Transverse colon (tissue), 4 donors: Measurements from ENCODE around the gene NSD2. TPM values are rescaled to one million over a fixed set of nuclear protein-coding genes. Genes with fewer than 3 reads are reported as not detected.

Experiments used
- DNase-seq: peaks from one replicate; pipeline ENCODE4 v3.0.0-alpha.2; 2019
- H3K27ac ChIP-seq, 4 donors: fragments of 200-600 bp; sonication (generic); 2 replicates each; pipeline ENCODE4 v1.5.1; 2016 to 2018; ENCODE audit warnings: inconsistent platforms in 4 of 4
- H3K27me3 ChIP-seq: fragments of 200-600 bp; sonication (generic); 2 replicates; pipeline ENCODE4 v1.5.1; 2017; ENCODE audit warnings: inconsistent platforms
- H3K36me3 ChIP-seq, 4 donors: fragments of 200-600 bp; sonication (generic); 2 replicates each; pipeline ENCODE4 v1.5.1; 2017 to 2019; ENCODE audit warnings: inconsistent platforms in 4 of 4
- H3K4me1 ChIP-seq, 4 donors: fragments of 200-600 bp; sonication (generic); 2 replicates each; pipeline ENCODE4 v1.5.1; 2017 to 2020; ENCODE audit warnings: inconsistent platforms in 4 of 4
- H3K4me3 ChIP-seq, 4 donors: fragments of 200-600 bp; sonication (generic); 1 replicate in 1 of 4; 2 replicates in 3 of 4; pipeline versions ENCODE4 v1.5.1 to v1.6.1; 2017 to 2019; ENCODE audit warnings: inconsistent platforms in 4 of 4
- H3K9me3 ChIP-seq, 2 donors: fragments of 200-600 bp; sonication (generic); 2 replicates each; pipeline ENCODE4 v1.5.1; 2017 to 2019; ENCODE audit warnings: inconsistent platforms in 2 of 2
- EP300 ChIP-seq: sonication (generic); formaldehyde crosslinking; IDR thresholded peaks from one replicate; pipeline ENCODE4 v1.6.1; 2017; ENCODE audit warnings: antibody characterized with exemption, low read depth
- POLR2A ChIP-seq: fragments of 450-650 bp; IDR thresholded peaks from one replicate; pipeline ENCODE4 v1.6.1; 2016; ENCODE audit warnings: antibody characterized with exemption, mild to moderate bottlenecking, moderate library complexity
- POLR2AphosphoS5 ChIP-seq, 3 donors: sonication (generic); formaldehyde crosslinking; IDR thresholded peaks; one replicate each; pipeline ENCODE4 v1.6.1; 2016; ENCODE audit warnings: antibody characterized with exemption in 3 of 3
- WGBS, 2 donors: methylation state at CpG; one replicate each; pipeline ENCODE4 v1.1.5; 2018; ENCODE audit warnings: low coverage in 1 of 2; 5-methylcytosine and 5-hydroxymethylcytosine counted together
- in situ Hi-C, 4 donors: fragments of 200-750 bp; cut with MboI; loops; one replicate each; pipeline versions ENCODE4 v1.15.0 to v1.15.1; 2017; ENCODE audit warnings: low sequenced_read_pairs in 3 of 4, low pct_ligation_motif_present in 1 of 4, low pct_unique_long_range_greater_than_20kb in 1 of 4
- intact Hi-C: fragments of 100-400 bp; cut with DNase I; formaldehyde crosslinking; loops from one replicate; pipeline ENCODE4 v1.15.1; 2023; ENCODE audit warnings: low total_unique reads
- total RNA-seq, 4 donors: library from RNA; depleted of rRNA; stranded (reverse); fragments of >200 nt; gene quantifications; one replicate each; pipeline ENCODE4 v1.1.0, GENCODE V29; 2016
- TF ChIP-seq, protein P1 (sequence below), 5 experiments: fragments of 200-600 bp in 3 of 5; fragments of 450-650 bp in 2 of 5; sonication (generic) in 3 of 5; IDR thresholded peaks; 1 replicate in 2 of 5; 2 replicates in 3 of 5; pipeline ENCODE4 v1.5.1; 2016 to 2017; ENCODE audit warnings: antibody characterized with exemption in 5 of 5, inconsistent platforms in 3 of 5, mild to moderate bottlenecking in 2 of 5, moderate library complexity in 1 of 5

The NSD2 gene
- total RNA-seq, 4 donors from 2014 or later, result 78.4 to 591 (median 158) TPM

DNA sequence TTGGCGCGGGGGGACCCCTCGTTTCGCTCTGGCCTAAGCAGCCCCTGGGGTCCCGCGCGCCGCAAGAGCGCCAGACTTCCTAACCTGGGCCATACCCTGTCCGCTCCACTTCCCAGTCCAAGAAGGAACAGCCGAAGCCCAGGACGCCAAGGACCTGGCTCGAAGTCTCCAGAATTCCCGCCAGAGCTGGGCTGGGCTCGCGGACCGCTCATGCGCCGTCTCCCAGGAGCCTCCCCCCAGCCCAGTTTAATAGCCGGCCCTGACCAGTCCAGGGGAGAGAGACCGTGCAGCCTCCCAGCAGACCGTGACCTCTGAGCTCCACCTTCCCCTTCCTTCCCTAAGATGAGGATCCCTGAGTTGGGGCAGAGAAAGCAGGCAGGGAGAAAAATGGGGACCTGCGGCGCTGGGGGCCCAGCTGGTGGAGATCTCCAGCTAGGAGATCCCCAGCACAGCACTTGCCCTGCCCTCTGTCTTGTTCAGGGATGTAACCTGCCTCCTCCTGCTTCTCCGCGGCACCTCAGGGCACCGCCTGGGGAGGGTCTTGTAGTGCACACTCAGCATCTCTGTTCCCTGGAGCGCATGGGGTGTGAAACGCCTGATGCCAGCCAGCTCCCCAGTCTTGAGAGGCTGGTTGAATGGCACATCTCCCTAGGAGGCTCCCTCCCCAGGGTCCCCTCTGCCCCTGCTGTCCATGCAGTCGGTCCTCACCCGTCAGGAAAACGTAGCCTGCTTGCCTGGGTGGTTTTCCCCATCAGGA lies 14.1 kb upstream of the NSD2 start:
- 30% methylated on average over 26 of the region's 32 CpGs; no CpG with 5 or more reads in 1 of the 2 donors for WGBS, 2 donors
- intact Hi-C loops (loop anchor here (10.0 kb wide), 1 partner anchor 48 kb away; no protein-coding TSS in a partner anchor), in situ Hi-C loops (no loop called here)
- TF ChIP-seq POLR2AphosphoS5 (IDR thresholded peaks at IDR 0.05) (no peak), EP300 (no peak), POLR2A (no peak)
- TF ChIP-seq, protein P1, sequence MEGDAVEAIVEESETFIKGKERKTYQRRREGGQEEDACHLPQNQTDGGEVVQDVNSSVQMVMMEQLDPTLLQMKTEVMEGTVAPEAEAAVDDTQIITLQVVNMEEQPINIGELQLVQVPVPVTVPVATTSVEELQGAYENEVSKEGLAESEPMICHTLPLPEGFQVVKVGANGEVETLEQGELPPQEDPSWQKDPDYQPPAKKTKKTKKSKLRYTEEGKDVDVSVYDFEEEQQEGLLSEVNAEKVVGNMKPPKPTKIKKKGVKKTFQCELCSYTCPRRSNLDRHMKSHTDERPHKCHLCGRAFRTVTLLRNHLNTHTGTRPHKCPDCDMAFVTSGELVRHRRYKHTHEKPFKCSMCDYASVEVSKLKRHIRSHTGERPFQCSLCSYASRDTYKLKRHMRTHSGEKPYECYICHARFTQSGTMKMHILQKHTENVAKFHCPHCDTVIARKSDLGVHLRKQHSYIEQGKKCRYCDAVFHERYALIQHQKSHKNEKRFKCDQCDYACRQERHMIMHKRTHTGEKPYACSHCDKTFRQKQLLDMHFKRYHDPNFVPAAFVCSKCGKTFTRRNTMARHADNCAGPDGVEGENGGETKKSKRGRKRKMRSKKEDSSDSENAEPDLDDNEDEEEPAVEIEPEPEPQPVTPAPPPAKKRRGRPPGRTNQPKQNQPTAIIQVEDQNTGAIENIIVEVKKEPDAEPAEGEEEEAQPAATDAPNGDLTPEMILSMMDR (IDR thresholded peaks at IDR 0.05), result no peak
- H3K27me3 ChIP-seq, result no peaks in the 10 kb centered on the region
- H3K9me3 ChIP-seq, result no peaks in the 10 kb centered on the region
- H3K36me3 ChIP-seq, result no peaks in the 10 kb centered on the region
- peak overlapping the region; percentile 89 to 93 (median 92) for H3K27ac ChIP-seq
- peak overlapping the region; percentile 62 to 96 (median 90) for H3K4me3 ChIP-seq
- peak; percentile 44 for DNase-seq
- peaks cover 14 to 52% (median 35%) of the 10 kb centered on the region in 4 donors for H3K4me1 ChIP-seq

DNA sequence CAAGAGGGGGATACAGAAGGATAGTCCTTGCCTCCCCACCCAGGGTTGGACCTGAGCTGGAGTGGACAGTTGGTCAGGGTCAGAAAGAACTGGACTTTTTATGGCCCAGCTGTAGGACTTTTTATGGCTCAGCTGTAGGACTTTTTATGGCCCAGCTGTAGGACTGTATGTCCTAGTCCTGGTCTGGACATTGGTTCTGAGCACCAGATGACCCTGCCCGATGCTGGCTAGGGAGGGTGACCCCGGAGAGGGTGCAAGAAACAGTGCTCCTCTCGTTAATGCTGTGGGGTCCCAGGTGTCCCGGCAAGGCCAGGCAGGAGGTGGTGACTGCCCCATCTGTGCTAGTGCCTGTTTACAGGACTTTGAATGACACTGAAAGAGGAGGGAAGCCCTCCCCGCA lies 13.3 kb upstream of the NSD2 start:
- in situ Hi-C loops, result no loop called here
- intact Hi-C loops, result loop anchor here (10.0 kb wide), 1 partner anchor 47 kb away; no protein-coding TSS in a partner anchor
- TF ChIP-seq POLR2AphosphoS5 (IDR thresholded peaks at IDR 0.05) (peak in 2 of 3 donors; percentile 12 to 18), EP300 (peak; percentile 52), POLR2A (no peak)
- TF ChIP-seq, protein P1 (IDR thresholded peaks at IDR 0.05), result no peak
- Histone ChIP-seq H3K4me3 (no peak overlapping the region), H3K36me3 (no peaks in the 10 kb centered on the region), H3K9me3 (no peaks in the 10 kb centered on the region), H3K27me3 (peaks cover 3% of the 10 kb centered on the region), H3K4me1 (peaks cover 14 to 52% (median 35%) of the 10 kb centered on the region in 4 donors), H3K27ac (peak overlapping the region; percentile 89 to 93 (median 92))
- WGBS, 2 donors, result 70% methylated on average over 2 of the region's 5 CpGs; no CpG with 5 or more reads in 1 of the 2 donors
- peak; percentile 28 for DNase-seq

DNA sequence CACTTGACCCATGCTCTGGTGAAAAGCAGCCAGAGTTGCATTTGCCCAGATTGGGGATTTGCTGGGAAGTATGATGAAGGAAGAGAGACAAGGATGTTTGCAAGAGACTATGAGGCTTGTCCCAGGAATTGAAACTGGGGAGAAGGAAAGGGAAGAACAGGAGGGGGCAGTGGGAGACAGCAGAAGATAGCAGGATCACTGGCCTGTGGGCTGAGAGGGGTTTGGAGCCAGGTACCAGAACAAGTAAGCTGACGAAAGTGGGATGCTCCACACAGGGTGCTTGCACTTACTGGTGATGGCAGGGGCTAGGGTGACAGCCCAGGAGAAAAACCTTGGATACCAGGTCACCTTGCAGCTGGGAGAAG lies 11.8 kb upstream of the NSD2 start:
- peaks cover 17% of the 10 kb centered on the region for H3K27me3 ChIP-seq
- WGBS, 2 donors, result 83 to 95% methylated on average over 1 of the region's 1 CpG
- no peak for DNase-seq
- H3K27ac ChIP-seq, result no peak overlapping the region
- H3K9me3 ChIP-seq, result no peaks in the 10 kb centered on the region
- TF ChIP-seq EP300 (no peak), POLR2A (no peak)
- in situ Hi-C loops (no loop called here), intact Hi-C loops (loop anchor here (10.0 kb wide), 1 partner anchor 45 kb away; no protein-coding TSS in a partner anchor)
- H3K4me1 ChIP-seq, result peaks cover 14 to 38% (median 27%) of the 10 kb centered on the region in 4 donors
- no peaks in the 10 kb centered on the region for H3K36me3 ChIP-seq
- H3K4me3 ChIP-seq, result no peak overlapping the region

DNA sequence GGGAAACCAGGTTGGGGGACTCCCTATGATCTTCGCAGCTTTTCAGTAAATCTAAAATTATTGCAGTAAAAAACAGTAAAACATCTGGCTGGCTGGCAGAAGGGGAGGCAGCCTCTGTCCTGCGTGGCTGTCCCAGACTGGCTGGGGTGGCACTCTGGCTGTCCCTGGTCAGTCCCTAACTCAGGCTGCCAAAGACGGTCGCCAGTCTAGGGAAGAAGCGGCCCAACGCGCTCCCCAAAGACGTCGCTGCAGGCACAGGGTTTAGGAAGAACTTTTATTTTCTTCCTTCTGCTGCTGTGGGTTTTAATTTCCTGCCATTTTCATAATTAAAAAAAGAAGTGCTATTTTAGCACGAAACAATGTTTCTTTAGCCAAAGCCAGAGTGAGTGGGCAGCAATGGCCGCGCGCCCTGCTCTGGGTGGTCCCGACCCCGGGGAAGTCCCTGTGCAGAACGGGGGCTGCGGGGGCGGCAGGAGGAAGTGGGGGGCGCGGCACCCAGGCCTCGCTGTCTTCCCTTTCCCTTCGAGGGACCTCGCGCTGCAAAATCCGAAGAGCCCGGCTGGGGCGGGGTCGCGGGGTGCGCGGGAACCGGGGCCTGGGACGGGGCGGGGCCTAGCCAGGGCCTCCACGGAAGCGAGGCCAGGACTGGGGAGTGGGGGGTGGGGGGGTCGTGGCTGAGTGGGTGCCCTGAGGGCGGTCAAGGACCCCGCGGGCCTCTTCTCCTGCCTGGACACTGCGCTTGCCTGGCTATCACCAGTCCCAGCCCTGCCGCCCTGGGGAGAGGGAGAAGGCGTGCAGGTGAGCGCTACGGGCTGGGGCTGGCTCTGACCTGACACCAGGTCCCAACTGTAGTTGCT lies 8.9 kb upstream of the NSD2 start:
- peaks cover 30% of the 10 kb centered on the region for H3K27me3 ChIP-seq
- 27 to 33% methylated on average over 1 to 45 of the region's 45 CpGs for WGBS, 2 donors
- no peak for TF ChIP-seq POLR2A
- TF ChIP-seq, protein P1 (IDR thresholded peaks at IDR 0.05), result no peak
- TF ChIP-seq POLR2AphosphoS5 (IDR thresholded peaks at IDR 0.05), result no peak
- no peak for TF ChIP-seq EP300
- intact Hi-C loops, result no loop called here
- H3K4me1 ChIP-seq, result peaks cover 6 to 26% (median 13%) of the 10 kb centered on the region in 4 donors
- H3K27ac ChIP-seq, result no peak overlapping the region
- no peaks in the 10 kb centered on the region for H3K36me3 ChIP-seq
- H3K4me3 ChIP-seq, result peak overlapping the region in 2 of 4 donors; percentile 3 to 31
- in situ Hi-C loops, result no loop called here
- no peaks in the 10 kb centered on the region for H3K9me3 ChIP-seq
- no peak for DNase-seq
